NCI-H748 (cell line): ENCODE results near the gene NREP.

Source experiments
- DNase-seq: peaks from one replicate; lab custom pipeline; 2025; ENCODE audit not compliant: unreplicated experiment; lab: John Stamatoyannopoulos, UW

Gene NREP

DNA sequence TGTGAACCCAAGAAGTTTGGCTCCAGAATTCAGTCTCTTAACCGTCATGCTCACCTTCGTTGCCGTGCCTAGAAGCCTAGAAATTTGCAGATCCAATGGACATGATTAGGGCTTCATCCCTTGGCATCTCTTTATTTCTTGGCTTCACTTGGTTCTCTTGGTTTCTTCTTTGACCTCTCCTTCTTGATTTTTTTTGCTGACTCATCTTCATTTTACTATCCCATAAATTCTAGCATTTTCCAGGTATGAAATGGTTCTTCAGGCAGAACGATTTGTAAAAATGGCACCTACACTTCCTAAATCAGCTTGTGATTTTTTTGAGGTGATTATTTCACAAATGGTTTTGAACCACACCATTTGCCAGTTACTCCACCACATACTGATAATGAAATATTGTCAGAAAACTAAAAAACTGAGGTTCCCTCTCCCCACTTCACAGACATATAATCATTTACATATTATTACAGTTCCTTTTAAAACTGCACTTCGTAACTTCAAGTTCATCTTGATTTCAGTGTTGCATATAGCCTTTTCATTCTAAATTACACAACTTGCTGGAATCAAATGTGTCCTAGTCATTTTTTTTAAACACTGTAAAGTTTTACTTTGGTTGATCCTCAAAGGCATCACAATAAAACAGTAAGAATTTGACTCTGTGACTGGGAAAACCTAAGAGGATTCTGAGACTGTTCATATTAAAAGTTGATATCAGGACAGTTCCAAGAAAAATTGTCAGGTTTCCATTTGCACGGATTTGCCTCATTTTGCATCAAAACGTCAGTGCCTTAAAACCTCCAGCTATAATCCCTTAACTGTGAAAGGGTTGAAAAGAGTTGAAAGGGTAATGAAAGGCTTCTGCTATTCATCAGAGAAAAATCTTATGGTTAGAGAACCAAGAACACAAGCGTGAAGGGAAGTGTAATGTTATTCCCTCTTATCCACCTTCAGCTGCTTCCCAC lies 8.9 kb upstream of the NREP start:
- DNase-seq, result no peak

DNA sequence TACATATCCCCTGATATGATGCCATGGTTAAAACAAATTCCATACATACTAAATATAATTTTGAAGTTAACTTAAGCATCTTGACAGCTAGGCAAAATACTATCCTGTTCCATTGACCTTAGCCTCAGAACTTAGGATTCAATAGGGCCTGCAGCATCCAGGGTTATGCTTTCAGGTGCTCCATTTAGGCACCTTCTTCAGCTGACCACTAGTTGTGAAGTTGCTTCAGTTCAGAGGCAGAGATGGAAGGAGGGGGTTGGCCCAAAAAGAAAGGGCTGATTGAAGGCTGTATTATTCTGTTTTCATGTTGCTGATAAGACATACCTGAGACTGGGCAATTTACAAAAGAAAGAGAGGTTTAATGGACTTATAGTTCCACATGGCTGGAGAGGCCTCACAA lies 7.0 kb upstream of the NREP start:
- DNase-seq, result no peak

DNA sequence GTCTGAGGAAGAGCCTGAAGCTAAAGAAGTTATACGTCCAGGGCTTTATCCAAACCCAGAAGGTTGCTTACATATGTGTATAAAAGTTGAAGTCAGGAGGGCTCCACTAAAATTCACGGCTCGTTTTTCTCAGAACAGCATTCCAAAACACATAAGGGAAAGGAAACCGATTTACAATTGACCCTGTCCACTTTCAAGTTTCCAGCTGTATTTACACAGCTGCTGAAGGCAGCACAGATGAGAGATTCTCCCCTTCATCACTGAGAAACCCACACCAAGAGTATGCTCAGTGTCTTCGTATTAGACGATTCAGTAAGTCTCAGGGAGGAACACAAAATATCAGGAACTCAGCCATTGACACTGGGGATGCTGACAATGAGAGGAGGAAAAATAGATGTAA lies 5.9 kb upstream of the NREP start:
- peak; percentile 58 for DNase-seq

DNA sequence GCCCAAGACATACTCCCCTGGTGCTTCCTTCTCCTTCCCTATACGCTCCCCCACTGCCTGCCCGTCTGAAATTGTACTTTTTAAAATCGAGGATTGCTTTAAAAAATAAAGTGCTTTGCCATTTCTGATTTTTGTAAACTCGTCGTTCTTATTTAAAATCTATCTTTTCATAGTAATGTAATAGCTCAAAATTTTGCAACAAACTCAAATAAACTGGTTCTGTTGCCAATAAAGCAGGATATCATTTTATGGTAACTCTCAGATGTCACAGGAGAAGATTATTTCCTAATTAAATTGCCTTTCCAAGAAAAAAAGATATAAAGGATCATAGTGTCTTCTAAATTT lies 1.3 kb upstream of the NREP start:
- no peak for DNase-seq

- DNase-seq, result peak; percentile 94
Observed at GRCh38 chr5:111757355-111758283, 625 bp upstream of the NREP start.

GRCh38 chr5:111755942-111756381 lies 1.0 kb downstream of the NREP start:
- DNase-seq, result peak; percentile 19

- no peak for DNase-seq
Observed at GRCh38 chr5:111755345-111755941, 1.6 kb downstream of the NREP start.

DNA sequence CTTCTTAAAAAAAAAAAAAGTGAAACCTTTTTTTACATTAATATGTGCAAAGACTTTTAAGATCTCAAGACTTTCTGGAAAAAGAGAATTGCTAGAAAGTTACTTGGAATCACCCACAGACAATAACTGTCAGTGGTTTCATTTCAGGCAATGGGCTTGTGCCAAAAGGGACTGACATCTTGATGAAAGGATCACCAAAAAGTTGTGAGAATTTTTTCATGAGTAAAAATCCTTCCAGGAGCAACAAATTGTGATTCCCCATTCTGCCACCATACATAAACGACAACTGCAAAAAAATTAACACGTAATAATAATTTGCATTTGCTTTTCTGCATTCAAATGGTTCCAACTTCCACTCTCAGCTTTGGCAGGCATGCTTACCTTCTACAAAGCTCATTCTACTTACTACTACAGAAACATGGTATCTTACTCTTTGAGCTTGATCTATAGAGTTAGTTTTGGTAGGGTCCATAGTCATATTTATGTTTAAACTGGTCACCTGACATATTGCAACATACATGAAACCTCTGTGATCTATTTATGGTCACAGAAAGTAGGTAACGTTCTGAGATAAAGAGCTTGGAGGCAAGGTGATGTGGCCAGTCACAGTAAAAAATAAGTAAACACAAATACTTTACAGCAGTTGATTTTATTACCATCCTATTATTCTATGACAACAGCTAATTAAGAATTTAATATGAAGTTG lies 3.0 kb downstream of the NREP start:
- no peak for DNase-seq

DNA sequence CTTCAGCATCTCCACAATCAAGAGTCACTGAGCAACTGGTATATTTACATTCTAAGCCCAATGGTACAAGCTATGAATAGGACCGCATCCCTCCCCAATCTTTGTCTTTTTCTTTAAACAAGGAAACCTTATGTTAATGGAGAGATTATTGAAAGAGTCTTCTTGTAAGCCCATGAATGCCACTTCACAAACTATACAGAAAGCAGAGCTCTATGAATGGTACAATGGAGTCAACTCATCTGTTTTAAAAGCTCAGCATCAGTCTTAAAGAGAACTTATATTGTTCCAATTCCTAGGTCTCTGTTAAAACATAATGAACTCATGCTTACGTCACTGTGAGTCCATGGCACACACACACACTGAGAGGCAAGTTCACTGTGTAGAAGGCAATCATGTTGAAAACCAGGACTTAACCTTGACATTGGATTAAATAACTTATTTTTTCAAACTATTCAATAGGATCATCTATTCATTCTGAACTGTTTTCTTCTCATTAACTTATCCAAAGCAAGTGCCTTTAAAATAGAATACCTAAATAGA lies 4.5 kb downstream of the NREP start:
- no peak for DNase-seq

DNA sequence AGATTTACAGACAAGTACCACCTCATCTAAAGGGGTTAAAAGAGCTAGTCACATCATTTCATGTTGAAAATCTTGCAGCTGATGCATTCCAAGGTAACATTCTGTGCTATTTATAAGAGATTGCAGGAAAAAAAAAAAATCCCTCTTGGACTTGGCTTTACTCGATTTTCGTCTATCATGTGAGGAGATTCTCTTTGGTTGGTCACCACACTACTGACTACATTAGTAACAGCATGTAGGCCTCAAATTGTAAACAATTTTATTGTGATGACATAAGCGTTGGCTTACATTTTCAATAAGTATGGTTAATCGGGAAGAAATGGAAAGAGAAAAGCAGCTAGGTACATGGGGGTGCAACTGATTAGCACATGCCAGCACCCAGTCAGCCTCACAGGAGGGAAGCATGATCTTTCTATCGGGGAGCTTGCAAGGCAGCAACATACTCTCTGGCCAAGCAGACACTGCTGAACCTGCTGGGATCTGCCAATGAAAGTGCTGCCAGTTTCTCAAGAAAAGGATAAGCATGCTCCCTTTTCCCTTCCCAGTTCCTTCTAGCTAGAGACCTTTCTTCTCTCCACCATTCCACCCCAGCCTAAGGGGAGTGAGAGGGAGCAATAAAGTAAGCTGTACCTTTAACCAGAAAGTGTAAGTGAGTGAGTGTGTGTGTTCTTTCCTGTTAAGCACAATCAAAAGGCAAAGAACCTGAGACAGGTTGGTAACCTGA lies 7.5 kb downstream of the NREP start:
- DNase-seq, result no peak

GRCh38 chr5:111748304-111748763 lies 8.7 kb downstream of the NREP start:
- no peak for DNase-seq

DNA sequence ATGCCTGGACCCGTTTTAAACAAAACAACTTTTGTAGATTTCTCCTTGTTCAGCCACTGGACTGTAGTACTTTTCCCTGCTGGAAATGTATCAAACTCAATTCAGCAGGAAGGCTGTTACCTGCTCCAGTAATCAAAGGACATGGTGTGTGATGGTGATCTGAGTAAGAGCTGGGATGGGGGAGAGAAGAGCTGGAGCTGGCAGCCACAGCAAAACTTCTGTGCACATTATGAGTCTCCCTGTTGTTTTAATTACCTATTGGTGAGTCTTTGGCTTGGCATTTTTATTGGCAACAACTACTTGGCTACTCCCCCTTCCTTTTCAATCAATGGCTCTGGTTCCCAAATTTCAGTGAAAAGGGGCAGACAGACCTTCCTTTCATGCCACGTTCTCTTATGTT lies 9.7 kb downstream of the NREP start:
- no peak for DNase-seq

DNA sequence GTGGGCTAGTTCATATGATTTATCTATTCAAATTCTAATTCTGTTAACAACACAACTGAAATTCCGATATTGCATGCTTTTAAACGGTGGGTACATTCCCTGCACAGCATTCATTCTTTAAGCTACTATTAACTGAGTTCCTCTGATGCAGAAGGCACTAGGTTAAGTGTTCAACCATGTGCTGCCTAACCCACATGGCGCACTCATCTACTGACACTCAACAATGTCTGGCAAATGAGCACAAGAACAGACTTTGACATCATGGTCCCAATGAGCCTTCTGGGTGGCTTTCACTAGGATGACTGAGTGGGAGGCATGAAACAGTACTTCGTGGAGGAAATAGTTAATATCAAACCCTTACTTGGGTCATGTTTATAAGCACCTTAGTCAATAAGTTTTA lies 10.2 kb downstream of the NREP start:
- DNase-seq, result no peak

GRCh38 chr5:111745075-111745739 lies 11.8 kb downstream of the NREP start:
- no peak for DNase-seq

- DNase-seq, result no peak
Observed at GRCh38 chr5:111744455-111744854, 12.5 kb downstream of the NREP start.

- no peak for DNase-seq
Observed at GRCh38 chr5:111743988-111744387, 13.0 kb downstream of the NREP start.

DNA sequence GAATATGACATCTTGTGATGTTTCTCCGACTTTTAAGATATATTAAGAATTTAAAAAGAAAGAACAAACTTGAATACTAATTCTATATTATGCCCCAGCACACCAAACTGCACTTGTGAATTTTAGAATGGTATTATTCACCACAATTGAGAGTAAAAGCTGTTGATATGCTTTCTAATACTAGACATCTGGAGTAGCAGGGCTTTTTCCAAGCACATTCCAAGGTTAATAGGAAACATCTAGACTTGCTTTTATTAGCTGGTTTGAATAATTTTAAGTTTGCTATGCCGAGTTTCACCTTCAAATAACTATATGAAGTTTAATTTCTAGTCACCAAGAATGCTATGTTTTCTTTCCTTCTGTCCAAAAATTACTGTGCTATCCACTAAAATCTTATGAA lies 13.5 kb downstream of the NREP start:
- DNase-seq, result no peak

- no peak for DNase-seq
Observed at GRCh38 chr5:111742177-111742994, 14.6 kb downstream of the NREP start.
